Measurements from ENCODE around the gene ROBO1. TPM values are rescaled to one million over a fixed set of nuclear protein-coding genes. Genes with fewer than 3 reads are reported as not detected.

Gene ROBO1
- total RNA-seq, 1 experiment from 2014 or later = 33.9 TPM

DNA sequence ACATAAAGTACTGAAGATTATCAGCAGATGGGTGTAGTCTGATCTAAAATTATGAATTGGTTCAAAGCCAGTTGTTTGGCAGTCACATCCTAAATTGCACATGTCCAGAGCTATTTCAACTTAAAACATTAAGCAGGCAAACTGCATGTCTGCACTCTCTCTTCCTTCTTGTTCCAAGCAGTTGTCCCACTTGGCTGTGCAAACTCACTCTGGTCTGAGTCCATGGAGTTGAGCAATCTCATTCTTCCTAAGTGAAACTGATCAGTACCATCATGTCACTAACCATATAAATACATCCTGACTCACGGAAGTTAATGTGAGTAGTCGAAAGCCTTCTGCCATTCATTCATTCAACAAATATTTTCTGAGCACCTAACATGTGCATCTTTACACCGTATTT lies 353.0 kb downstream of the ROBO1 start:
- CTCF ChIA-PET = no interaction called here
- intact Hi-C loops (cut with micrococcal nuclease; ENCODE audit: unreplicated experiment) = no loop called here
- Mint-ChIP-seq H3K27me3 (ENCODE audit: unreplicated experiment) (no peaks in the 10 kb centered on the region), H3K27ac (ENCODE audit: unreplicated experiment) (no peak overlapping the region), H3K9me3 (ENCODE audit: low read depth, unreplicated experiment) (no peaks in the 10 kb centered on the region), H3K4me1 (ENCODE audit: low read depth, unreplicated experiment) (peaks cover 8% of the 10 kb centered on the region), H3K36me3 (ENCODE audit: insufficient read depth, unreplicated experiment) (no peaks in the 10 kb centered on the region), H3K4me3 (ENCODE audit: low read depth, unreplicated experiment) (no peak overlapping the region)
- DNase-seq = no peak
- no TSS peak for BruUV-seq (replicated peaks)
- TF ChIP-seq, protein P1, sequence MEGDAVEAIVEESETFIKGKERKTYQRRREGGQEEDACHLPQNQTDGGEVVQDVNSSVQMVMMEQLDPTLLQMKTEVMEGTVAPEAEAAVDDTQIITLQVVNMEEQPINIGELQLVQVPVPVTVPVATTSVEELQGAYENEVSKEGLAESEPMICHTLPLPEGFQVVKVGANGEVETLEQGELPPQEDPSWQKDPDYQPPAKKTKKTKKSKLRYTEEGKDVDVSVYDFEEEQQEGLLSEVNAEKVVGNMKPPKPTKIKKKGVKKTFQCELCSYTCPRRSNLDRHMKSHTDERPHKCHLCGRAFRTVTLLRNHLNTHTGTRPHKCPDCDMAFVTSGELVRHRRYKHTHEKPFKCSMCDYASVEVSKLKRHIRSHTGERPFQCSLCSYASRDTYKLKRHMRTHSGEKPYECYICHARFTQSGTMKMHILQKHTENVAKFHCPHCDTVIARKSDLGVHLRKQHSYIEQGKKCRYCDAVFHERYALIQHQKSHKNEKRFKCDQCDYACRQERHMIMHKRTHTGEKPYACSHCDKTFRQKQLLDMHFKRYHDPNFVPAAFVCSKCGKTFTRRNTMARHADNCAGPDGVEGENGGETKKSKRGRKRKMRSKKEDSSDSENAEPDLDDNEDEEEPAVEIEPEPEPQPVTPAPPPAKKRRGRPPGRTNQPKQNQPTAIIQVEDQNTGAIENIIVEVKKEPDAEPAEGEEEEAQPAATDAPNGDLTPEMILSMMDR (IDR thresholded peaks at IDR 0.05; ENCODE audit: unreplicated experiment) = no peak

DNA sequence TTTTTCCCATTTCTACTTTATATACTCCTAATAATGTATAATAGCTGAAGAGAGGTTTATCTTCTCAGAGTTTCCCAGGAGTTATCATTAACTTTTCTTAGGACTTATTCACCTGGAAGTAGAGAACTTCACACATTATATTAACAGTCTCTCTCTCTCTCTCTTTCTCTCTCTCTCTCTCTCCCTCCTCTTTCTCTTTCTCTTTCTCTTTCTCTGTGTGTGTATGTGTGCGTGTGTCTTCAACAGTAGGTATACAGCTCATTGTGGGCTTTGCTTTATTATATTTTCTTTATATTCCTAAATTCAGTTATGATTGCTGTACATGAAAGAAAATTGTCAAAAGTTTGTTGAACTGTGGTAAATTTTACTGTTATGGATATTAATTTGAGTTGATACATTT lies 353.8 kb downstream of the ROBO1 start:
- Mint-ChIP-seq H3K27ac (ENCODE audit: unreplicated experiment) (no peak overlapping the region), H3K9me3 (ENCODE audit: low read depth, unreplicated experiment) (no peaks in the 10 kb centered on the region), H3K36me3 (ENCODE audit: insufficient read depth, unreplicated experiment) (no peaks in the 10 kb centered on the region), H3K27me3 (ENCODE audit: unreplicated experiment) (no peaks in the 10 kb centered on the region), H3K4me3 (ENCODE audit: low read depth, unreplicated experiment) (no peak overlapping the region), H3K4me1 (ENCODE audit: low read depth, unreplicated experiment) (peaks cover 8% of the 10 kb centered on the region)
- BruUV-seq (replicated peaks) = no TSS peak
- DNase-seq = no peak
- intact Hi-C loops (cut with micrococcal nuclease; ENCODE audit: unreplicated experiment) = no loop called here
- CTCF ChIA-PET = no interaction called here
- TF ChIP-seq, protein P1 (IDR thresholded peaks at IDR 0.05; ENCODE audit: unreplicated experiment) = no peak

DNA sequence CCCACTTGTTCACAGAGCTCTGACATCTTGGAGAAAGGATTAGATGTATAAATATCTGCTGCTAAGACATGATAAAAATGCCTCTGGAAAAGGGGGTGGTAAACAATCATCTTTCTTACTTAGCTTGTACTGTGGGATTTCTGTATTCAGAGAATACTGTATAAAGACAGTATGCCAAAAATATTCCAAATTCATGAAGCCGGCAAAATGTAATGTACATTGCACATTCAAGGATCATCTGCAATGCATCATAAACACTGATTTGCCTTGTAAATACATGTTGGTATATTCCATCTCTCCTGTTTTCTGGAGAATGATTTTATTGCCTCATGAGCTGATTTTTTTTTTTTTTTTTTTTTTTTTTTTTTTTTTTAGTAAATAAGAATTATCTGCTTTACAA lies 355.3 kb downstream of the ROBO1 start:
- H3K4me1 Mint-ChIP-seq (ENCODE audit: low read depth, unreplicated experiment) = peaks cover 8% of the 10 kb centered on the region
- no peaks in the 10 kb centered on the region for H3K36me3 Mint-ChIP-seq (ENCODE audit: insufficient read depth, unreplicated experiment)
- no TSS peak for BruUV-seq (replicated peaks)
- intact Hi-C loops (cut with micrococcal nuclease; ENCODE audit: unreplicated experiment) = no loop called here
- no peaks in the 10 kb centered on the region for H3K9me3 Mint-ChIP-seq (ENCODE audit: low read depth, unreplicated experiment)
- H3K27me3 Mint-ChIP-seq (ENCODE audit: unreplicated experiment) = no peaks in the 10 kb centered on the region
- TF ChIP-seq, protein P1 (IDR thresholded peaks at IDR 0.05; ENCODE audit: unreplicated experiment) = no peak
- no peak overlapping the region for H3K27ac Mint-ChIP-seq (ENCODE audit: unreplicated experiment)
- DNase-seq = no peak
- CTCF ChIA-PET = interaction anchor here (0.6 to 0.7 kb wide), 2 partner anchors 116 to 562 kb away, joined by 3 read pairs; no protein-coding TSS in a partner anchor
- no peak overlapping the region for H3K4me3 Mint-ChIP-seq (ENCODE audit: low read depth, unreplicated experiment)

DNA sequence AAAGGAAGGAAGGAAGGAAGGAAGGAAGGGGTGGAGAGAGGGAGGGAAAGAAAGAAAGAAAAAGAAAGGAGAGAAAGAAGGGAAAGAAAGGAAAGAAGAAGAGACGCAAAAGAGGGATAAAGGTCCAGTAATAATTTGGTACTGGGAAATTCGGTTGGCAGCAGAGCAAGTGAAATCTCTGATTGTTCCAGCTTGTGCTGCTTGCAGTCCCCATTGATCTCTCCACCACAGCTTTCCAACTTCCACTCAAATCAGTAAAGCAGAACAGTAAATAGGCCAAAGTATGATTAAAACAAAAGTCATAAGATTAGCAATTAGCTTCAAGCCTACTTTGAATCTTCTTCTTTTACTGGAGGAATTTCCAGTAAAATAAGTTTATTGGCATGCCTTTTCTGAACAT lies 357.2 kb downstream of the ROBO1 start:
- no peaks in the 10 kb centered on the region for H3K9me3 Mint-ChIP-seq (ENCODE audit: low read depth, unreplicated experiment)
- no peaks in the 10 kb centered on the region for H3K27me3 Mint-ChIP-seq (ENCODE audit: unreplicated experiment)
- TF ChIP-seq, protein P1 (IDR thresholded peaks at IDR 0.05; ENCODE audit: unreplicated experiment) = no peak
- DNase-seq = no peak
- intact Hi-C loops (cut with micrococcal nuclease; ENCODE audit: unreplicated experiment) = no loop called here
- no TSS peak for BruUV-seq (replicated peaks)
- peaks cover 6% of the 10 kb centered on the region for H3K4me1 Mint-ChIP-seq (ENCODE audit: low read depth, unreplicated experiment)
- H3K4me3 Mint-ChIP-seq (ENCODE audit: low read depth, unreplicated experiment) = no peak overlapping the region
- H3K36me3 Mint-ChIP-seq (ENCODE audit: insufficient read depth, unreplicated experiment) = no peaks in the 10 kb centered on the region
- CTCF ChIA-PET = no interaction called here
- no peak overlapping the region for H3K27ac Mint-ChIP-seq (ENCODE audit: unreplicated experiment)
